Measurements from ENCODE around the gene MIPOL1.

MIPOL1 gene

GRCh38 chr14:37588667-37588955 lies 390.9 kb downstream of the MIPOL1 start:
- TF ChIP-seq, protein P1, sequence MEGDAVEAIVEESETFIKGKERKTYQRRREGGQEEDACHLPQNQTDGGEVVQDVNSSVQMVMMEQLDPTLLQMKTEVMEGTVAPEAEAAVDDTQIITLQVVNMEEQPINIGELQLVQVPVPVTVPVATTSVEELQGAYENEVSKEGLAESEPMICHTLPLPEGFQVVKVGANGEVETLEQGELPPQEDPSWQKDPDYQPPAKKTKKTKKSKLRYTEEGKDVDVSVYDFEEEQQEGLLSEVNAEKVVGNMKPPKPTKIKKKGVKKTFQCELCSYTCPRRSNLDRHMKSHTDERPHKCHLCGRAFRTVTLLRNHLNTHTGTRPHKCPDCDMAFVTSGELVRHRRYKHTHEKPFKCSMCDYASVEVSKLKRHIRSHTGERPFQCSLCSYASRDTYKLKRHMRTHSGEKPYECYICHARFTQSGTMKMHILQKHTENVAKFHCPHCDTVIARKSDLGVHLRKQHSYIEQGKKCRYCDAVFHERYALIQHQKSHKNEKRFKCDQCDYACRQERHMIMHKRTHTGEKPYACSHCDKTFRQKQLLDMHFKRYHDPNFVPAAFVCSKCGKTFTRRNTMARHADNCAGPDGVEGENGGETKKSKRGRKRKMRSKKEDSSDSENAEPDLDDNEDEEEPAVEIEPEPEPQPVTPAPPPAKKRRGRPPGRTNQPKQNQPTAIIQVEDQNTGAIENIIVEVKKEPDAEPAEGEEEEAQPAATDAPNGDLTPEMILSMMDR (IDR thresholded peaks at IDR 0.05; ENCODE audit: low read depth, low read length, missing control alignments): no peak
- Histone ChIP-seq H3K27ac (no peak overlapping the region), H3K27me3 (replicated peaks) (peaks cover 91% of the 10 kb centered on the region), H3K4me3 (ENCODE audit: low read depth, low read length) (no peak overlapping the region), H3K36me3 (replicated peaks) (no peaks in the 10 kb centered on the region)
- in situ Hi-C loops (cut with HindIII; ENCODE audit: low pct_ligation_motif_present, low sequenced_read_pairs): no loop called here
- no peak for DNase-seq

DNA sequence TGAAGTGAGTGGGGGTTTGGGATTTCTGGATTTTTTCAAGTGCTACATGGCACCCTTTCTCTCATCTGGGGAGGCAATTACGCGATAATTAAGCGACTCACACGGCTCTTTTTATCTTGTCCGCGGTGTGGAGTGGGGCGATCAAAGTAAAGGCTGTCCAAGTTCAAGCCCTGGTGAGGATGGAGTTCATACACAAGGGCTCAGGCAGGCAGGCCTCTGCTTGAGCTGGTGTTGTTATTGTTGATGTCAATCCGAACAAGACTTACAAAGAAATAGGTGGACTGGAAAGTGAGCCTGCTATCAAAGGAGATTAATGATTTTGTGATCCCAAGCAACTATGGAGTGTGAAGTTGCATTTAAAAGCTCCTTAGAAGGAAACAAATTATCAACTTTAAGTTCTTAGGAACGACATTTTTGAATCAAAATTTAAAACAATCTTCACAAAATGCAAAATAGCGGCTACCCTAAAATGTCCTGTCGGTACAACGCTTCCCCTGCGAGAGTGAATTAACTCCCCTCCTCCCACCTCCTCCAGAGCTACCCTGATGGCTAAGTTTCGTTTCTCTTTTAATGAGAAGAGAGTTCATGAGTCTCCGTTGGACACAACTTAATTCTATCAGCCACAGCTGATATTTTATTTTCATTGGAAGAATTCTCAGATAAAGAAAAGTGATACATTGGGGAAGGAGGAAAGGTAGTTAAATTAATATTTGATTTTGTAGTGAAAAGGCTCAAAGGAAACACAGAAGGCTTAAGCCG lies 391.4 kb downstream of the MIPOL1 start:
- TF ChIP-seq, protein P1 (IDR thresholded peaks at IDR 0.05; ENCODE audit: low read depth, low read length, missing control alignments): no peak
- Histone ChIP-seq H3K27ac (no peak overlapping the region), H3K4me3 (ENCODE audit: low read depth, low read length) (no peak overlapping the region), H3K36me3 (replicated peaks) (no peaks in the 10 kb centered on the region), H3K27me3 (replicated peaks) (peaks cover 90% of the 10 kb centered on the region)
- DNase-seq: no peak
- in situ Hi-C loops (cut with HindIII; ENCODE audit: low pct_ligation_motif_present, low sequenced_read_pairs): no loop called here

- no peak for DNase-seq
- TF ChIP-seq, protein P1 (IDR thresholded peaks at IDR 0.05; ENCODE audit: low read depth, low read length, missing control alignments): no peak
- in situ Hi-C loops (cut with HindIII; ENCODE audit: low pct_ligation_motif_present, low sequenced_read_pairs): no loop called here
- Histone ChIP-seq H3K4me3 (ENCODE audit: low read depth, low read length) (no peak overlapping the region), H3K36me3 (replicated peaks) (no peaks in the 10 kb centered on the region), H3K27ac (no peak overlapping the region), H3K27me3 (replicated peaks) (peaks cover 83% of the 10 kb centered on the region)
Measured at GRCh38 chr14:37589715-37590427, 392.1 kb downstream of the MIPOL1 start.

DNA sequence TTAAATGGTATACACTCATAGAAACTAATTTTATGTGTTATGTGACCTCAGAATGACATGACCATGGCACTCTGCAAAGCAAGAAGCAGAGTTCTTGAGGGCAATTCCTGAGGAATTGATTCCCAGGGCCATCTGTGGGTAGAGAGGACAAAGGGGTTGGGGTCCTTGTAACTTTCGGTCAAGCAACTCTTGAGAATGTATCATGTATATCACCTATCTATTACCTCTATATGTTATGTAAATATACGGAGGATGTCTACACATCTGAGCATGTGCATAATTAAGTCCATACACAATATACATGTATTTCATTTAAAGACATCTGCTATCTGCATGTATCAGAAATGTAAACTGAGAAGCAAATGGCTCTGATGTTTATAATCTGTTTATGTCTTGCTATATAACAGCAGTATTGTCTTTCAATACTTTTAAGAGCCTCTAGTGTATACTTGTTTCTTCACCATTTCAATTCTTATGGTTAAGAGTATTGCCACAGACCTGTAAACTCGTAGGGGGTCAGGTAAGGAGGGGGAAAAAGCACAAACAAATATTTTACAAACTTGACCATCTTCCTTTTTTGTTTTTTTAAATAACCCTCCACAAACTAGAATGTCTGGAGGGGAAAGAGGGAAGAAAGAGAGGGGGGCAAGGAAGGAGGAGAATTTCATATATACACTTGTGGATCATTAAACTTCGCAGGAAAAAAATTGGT lies 392.8 kb downstream of the MIPOL1 start:
- Histone ChIP-seq H3K27ac (no peak overlapping the region), H3K4me3 (ENCODE audit: low read depth, low read length) (no peak overlapping the region), H3K27me3 (replicated peaks) (peaks cover 78% of the 10 kb centered on the region), H3K36me3 (replicated peaks) (no peaks in the 10 kb centered on the region)
- TF ChIP-seq, protein P1 (IDR thresholded peaks at IDR 0.05; ENCODE audit: low read depth, low read length, missing control alignments): no peak
- in situ Hi-C loops (cut with HindIII; ENCODE audit: low pct_ligation_motif_present, low sequenced_read_pairs): no loop called here
- no peak for DNase-seq

- no peak overlapping the region for H3K27ac ChIP-seq
- no peak for DNase-seq
- in situ Hi-C loops (cut with HindIII; ENCODE audit: low pct_ligation_motif_present, low sequenced_read_pairs): no loop called here
- TF ChIP-seq, protein P1 (IDR thresholded peaks at IDR 0.05; ENCODE audit: low read depth, low read length, missing control alignments): peak; percentile 5
- H3K36me3 ChIP-seq (replicated peaks): no peaks in the 10 kb centered on the region
- peaks cover 79% of the 10 kb centered on the region for H3K27me3 ChIP-seq (replicated peaks)
- H3K4me3 ChIP-seq (ENCODE audit: low read depth, low read length): no peak overlapping the region
Measured at GRCh38 chr14:37591311-37591940, 393.7 kb downstream of the MIPOL1 start.
